Spleen (tissue), 7 donors: ENCODE data around the gene DHX34.
A peak's percentile ranks its signal among the peaks of the same experiment; 100 is the strongest.

Experiments
- CTCF ChIP-seq, 11 experiments: fragments of 200-600 bp in 7 of 11; fragments of 450-650 bp in 4 of 11; sonication (generic) in 4 of 11; IDR thresholded peaks in 8 of 11; conservative IDR thresholded peaks in 3 of 11; 1 replicate in 7 of 11; 2 replicates in 4 of 11; pipeline versions ENCODE4 v1.4.0 to v1.8.0; 2016 to 2021; ENCODE audit warnings: antibody characterized with exemption in 11 of 11, inconsistent platforms in 4 of 11, mild to moderate bottlenecking in 1 of 11
- POLR2A ChIP-seq, 3 donors: fragments of 450-650 bp; IDR thresholded peaks; one replicate each; pipeline ENCODE4 v1.5.1; 2017; ENCODE audit warnings: antibody characterized with exemption in 3 of 3, mild to moderate bottlenecking in 1 of 3
- POLR2AphosphoS5 ChIP-seq, 3 donors: sonication (generic); formaldehyde crosslinking; IDR thresholded peaks; one replicate each; pipeline ENCODE4 v1.5.1; 2017; ENCODE audit warnings: antibody characterized with exemption in 3 of 3
- donor health status: DM: no; HTN: no; CAD: no; lungs with moderate emphysema.
- donor health status: DM: no; HTN: no; CAD: no.
- donor health status: DM: no; HTN: no; CAD: no.

DNA sequence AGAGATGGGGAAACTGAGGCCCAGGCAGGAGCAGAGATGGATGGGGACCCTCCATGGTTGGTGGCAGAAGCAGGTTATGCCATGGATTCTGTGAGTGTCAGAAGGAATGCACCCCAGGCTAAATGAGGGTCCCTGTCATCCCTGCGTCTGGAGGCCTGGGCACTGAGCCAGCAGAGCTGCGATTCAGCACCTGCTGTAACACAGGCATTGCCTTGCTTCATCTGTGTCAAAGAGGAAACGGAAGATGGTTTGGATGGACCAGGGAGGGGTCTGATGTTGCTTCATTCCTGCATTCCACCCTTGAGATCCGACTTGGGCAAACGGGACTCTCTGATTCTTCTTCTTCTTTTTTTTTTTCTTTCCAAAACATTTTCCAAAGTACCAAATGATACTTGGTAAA, 38.3 kb upstream of the DHX34 start:
- TF ChIP-seq POLR2A (IDR thresholded peaks at IDR 0.05): no peak
- peak; percentile 52 to 93 (median 69) for TF ChIP-seq POLR2AphosphoS5 (IDR thresholded peaks at IDR 0.05)
- no peak for TF ChIP-seq CTCF (IDR thresholded peaks at IDR 0.05 in 8 of 11, conservative IDR thresholded peaks at IDR 0.05 in 3 of 11)
